H1 (cell line): ENCODE results near the gene RGS6.

Source experiments
- CHD1 ChIP-seq: IDR thresholded peaks from 2 replicates; pipeline ENCODE4 v1.6.1; 2012; ENCODE audit warnings: low read depth, low read length, improper control_type of control experiment
- CTCF ChIP-seq, 3 experiments: IDR thresholded peaks; 1 replicate in 2 of 3; 2 replicates in 1 of 3; pipeline versions ENCODE4 v1.5.1 to v1.6.1; 2011; ENCODE audit warnings: low read length in 3 of 3, mild to moderate bottlenecking in 3 of 3, inconsistent platforms in 2 of 3, low read depth in 1 of 3, moderate library complexity in 1 of 3; ENCODE audit not compliant: insufficient read depth in 1 of 3; ENCODE audit errors: control extremely low read depth in 1 of 3
- SIX5 ChIP-seq: IDR thresholded peaks from 2 replicates; pipeline ENCODE4 v1.6.1; 2011; ENCODE audit warnings: mild to moderate bottlenecking, low read depth, low read length
- TCF12 ChIP-seq: IDR thresholded peaks from 2 replicates; pipeline ENCODE4 v1.6.1; 2011; ENCODE audit warnings: low read depth, mild to moderate bottlenecking, low read length
- ZNF274 ChIP-seq: IDR thresholded peaks from 2 replicates; pipeline ENCODE4 v1.7.0; 2012; ENCODE audit warnings: low read length, borderline replicate concordance; ENCODE audit errors: extremely low read depth
- TF ChIP-seq, protein P1 (sequence below): IDR thresholded peaks from 2 replicates; pipeline ENCODE4 v1.6.1; 2012; ENCODE audit warnings: low read length, inconsistent platforms

DNA sequence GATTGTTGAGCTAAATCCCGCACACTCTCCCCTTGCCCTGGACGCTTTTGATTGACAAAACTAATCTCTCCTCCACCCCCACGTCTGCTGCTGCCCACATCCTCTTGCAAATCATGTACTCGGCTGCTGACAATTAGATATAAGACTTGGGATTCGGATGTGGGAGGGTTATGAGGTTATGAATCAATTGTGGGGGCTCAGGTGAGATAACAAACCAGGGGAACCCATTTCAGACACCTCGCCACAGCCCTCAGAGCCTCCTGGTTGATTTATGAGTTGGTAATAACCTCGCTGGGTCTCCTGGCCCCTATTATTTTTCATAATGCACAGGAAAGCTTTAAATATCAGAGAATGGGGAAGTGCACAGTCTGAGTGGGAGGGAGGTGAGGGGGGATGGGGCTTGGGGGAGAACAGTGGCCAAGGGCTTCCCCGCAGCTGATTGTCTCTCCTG lies 511.8 kb downstream of the RGS6 start:
- TF ChIP-seq, protein P1, sequence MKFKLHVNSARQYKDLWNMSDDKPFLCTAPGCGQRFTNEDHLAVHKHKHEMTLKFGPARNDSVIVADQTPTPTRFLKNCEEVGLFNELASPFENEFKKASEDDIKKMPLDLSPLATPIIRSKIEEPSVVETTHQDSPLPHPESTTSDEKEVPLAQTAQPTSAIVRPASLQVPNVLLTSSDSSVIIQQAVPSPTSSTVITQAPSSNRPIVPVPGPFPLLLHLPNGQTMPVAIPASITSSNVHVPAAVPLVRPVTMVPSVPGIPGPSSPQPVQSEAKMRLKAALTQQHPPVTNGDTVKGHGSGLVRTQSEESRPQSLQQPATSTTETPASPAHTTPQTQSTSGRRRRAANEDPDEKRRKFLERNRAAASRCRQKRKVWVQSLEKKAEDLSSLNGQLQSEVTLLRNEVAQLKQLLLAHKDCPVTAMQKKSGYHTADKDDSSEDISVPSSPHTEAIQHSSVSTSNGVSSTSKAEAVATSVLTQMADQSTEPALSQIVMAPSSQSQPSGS: no peak
- TF ChIP-seq CHD1 (no peak), CTCF (IDR thresholded peaks at IDR 0.05; ENCODE audit: control extremely low read depth in 1 of 3, insufficient read depth in 1 of 3, low read depth in 1 of 3, low read length in 3 of 3) (no peak), SIX5 (no peak), TCF12 (no peak), ZNF274 (no peak)
